HepG2 (cell line): ENCODE measurements around the gene METTL21C. TPM values are rescaled to one million over a fixed set of nuclear protein-coding genes. Genes with fewer than 3 reads are reported as not detected.

Experiments
- ATAC-seq: fragments of 200-7000 bp; cut with Tn5 transposase; 3 replicates; pipeline ENCODE4 v1.9.1; 2020; ENCODE audit warnings: mild to moderate bottlenecking, moderate library complexity
- BruUV-seq: library from RNA; stranded (reverse); fragments of 400-500 nt; replicated peaks from 2 replicates; lab custom pipeline; 2021; lab: Mats Ljungman, UMichigan
- CTCF ChIA-PET: fragments of 300-600 bp; formaldehyde crosslinking; extraction: SDS; loops from one replicate; lab custom pipeline; 2021; ENCODE audit warnings: low total read pairs, inconsistent platforms, low intra/inter-chr PET ratio; lab: Yijun Ruan, JAX
- POLR2A ChIA-PET: fragments of 350-600 bp; sonication (Branson Sonifier 250); formaldehyde crosslinking; loops from one replicate; lab custom pipeline; 2020; ENCODE audit warnings: antibody characterized with exemption, inconsistent platforms; lab: Yijun Ruan, JAX
- DNase-seq: peaks from one replicate; pipeline ENCODE4 v3.0.0-alpha.2; 2015; ENCODE audit warnings: low spot score
- FAIRE-seq: peaks from 3 replicates; lab custom pipeline; 2011; peaks lifted over from hg19 to GRCh38; lab: Jason Lieb, UNC
- H2AFZ ChIP-seq: one replicate; pipeline ENCODE4 v1.6.1; 2011; ENCODE audit warnings: low read length, inconsistent platforms
- H3K27ac ChIP-seq: fragments of 300-600 bp; 3 replicates; pipeline ENCODE4 v1.8.0; 2011; ENCODE audit warnings: mixed run types, mild to moderate bottlenecking, mixed read lengths, low read length, inconsistent platforms; ENCODE audit not compliant: insufficient read depth; ENCODE audit errors: extremely low read length
- H3K27me3 ChIP-seq, 2 experiments: fragments of 200-600 bp in 1 of 2; 2 replicates in 1 of 2; 3 replicates in 1 of 2; pipeline versions ENCODE4 v1.6.0 to v1.8.0; 2011; ENCODE audit warnings: low read length in 2 of 2, mild to moderate bottlenecking in 2 of 2, moderate library complexity in 2 of 2, inconsistent platforms in 1 of 2; ENCODE audit not compliant: insufficient read depth in 2 of 2, control insufficient read depth in 1 of 2
- H3K36me3 ChIP-seq, 2 experiments: fragments of 200-600 bp in 1 of 2; replicated peaks in 1 of 2; 2 replicates in 1 of 2; 3 replicates in 1 of 2; pipeline versions ENCODE4 v1.5.1 to v1.8.0; 2011; ENCODE audit warnings: low read length in 2 of 2, inconsistent platforms in 1 of 2; ENCODE audit not compliant: insufficient read depth in 2 of 2, control insufficient read depth in 1 of 2
- H3K4me1 ChIP-seq: 2 replicates; pipeline ENCODE4 v1.5.1; 2012; ENCODE audit warnings: low read length, inconsistent platforms; ENCODE audit not compliant: insufficient read depth
- H3K4me2 ChIP-seq: 2 replicates; pipeline ENCODE4 v1.6.0; 2011; ENCODE audit warnings: low read depth, low read length, inconsistent platforms
- H3K4me3 ChIP-seq, 3 experiments: fragments of 200-600 bp in 1 of 3; sonication (generic), shearing (Covaris generic) in 1 of 3; replicated peaks in 1 of 3; 2 replicates each; pipeline ENCODE4 v1.5.1; 2011 to 2016; ENCODE audit warnings: low read length in 3 of 3, inconsistent platforms in 2 of 3, low read depth in 2 of 3, mild to moderate bottlenecking in 2 of 3, control low read depth in 1 of 3, mixed read lengths in 1 of 3; ENCODE audit not compliant: insufficient read depth in 1 of 3
- H3K79me2 ChIP-seq: one replicate; pipeline ENCODE4 v1.6.1; 2011; ENCODE audit warnings: low read length, inconsistent platforms; ENCODE audit not compliant: insufficient read depth
- H3K9ac ChIP-seq: 2 replicates; pipeline ENCODE4 v1.6.0; 2011; ENCODE audit warnings: mild to moderate bottlenecking, low read depth, low read length, inconsistent platforms; ENCODE audit not compliant: insufficient read depth
- H3K9me3 ChIP-seq: 2 replicates; pipeline ENCODE4 v1.5.1; 2012; ENCODE audit warnings: mild to moderate bottlenecking, low read length
- H4K20me1 ChIP-seq: 2 replicates; pipeline ENCODE4 v1.6.0; 2011; ENCODE audit warnings: inconsistent platforms, mild to moderate bottlenecking, low read length, moderate library complexity; ENCODE audit not compliant: insufficient read depth
- ATAD3A ChIP-seq: sonication (generic); formaldehyde crosslinking; IDR thresholded peaks from 2 replicates; pipeline ENCODE4 v1.4.0; 2020; ENCODE audit warnings: missing genetic modification reagents
- BORCS8-MEF2B ChIP-seq: sonication (generic); formaldehyde crosslinking; IDR thresholded peaks from 2 replicates; pipeline ENCODE4 v1.8.0; 2022; ENCODE audit warnings: mild to moderate bottlenecking, missing genetic modification reagents
- MAFF ChIP-seq: IDR thresholded peaks from 2 replicates; pipeline ENCODE4 v1.6.1; 2011; ENCODE audit warnings: low read depth, low read length, improper control_type of control experiment
- MAFK ChIP-seq, 2 experiments: IDR thresholded peaks in 1 of 2; conservative IDR thresholded peaks in 1 of 2; 2 replicates each; pipeline ENCODE4 v1.6.1; 2011; ENCODE audit warnings: improper control_type of control experiment in 2 of 2, low read length in 2 of 2
- SSRP1 ChIP-seq: IDR thresholded peaks from 2 replicates; pipeline ENCODE4 v1.6.1; 2016; ENCODE audit warnings: control low read depth
- TGIF2 ChIP-seq: IDR thresholded peaks from 2 replicates; pipeline ENCODE4 v1.6.1; 2016; ENCODE audit warnings: control low read depth, missing compliant biosample characterization
- YEATS4 ChIP-seq: sonication (generic); formaldehyde crosslinking; IDR thresholded peaks from 2 replicates; pipeline ENCODE4 v1.4.0; 2020; ENCODE audit warnings: missing genetic modification reagents, borderline replicate concordance
- ZBTB25 ChIP-seq: IDR thresholded peaks from 2 replicates; pipeline ENCODE4 v1.6.1; 2018; ENCODE audit warnings: missing genetic modification reagents
- ZFP36L2 ChIP-seq: sonication (generic); formaldehyde crosslinking; IDR thresholded peaks from 2 replicates; pipeline ENCODE4 v1.4.0; 2020; ENCODE audit warnings: missing genetic modification reagents
- ZGPAT ChIP-seq: IDR thresholded peaks from 2 replicates; pipeline ENCODE4 v1.6.1; 2016; ENCODE audit warnings: mild to moderate bottlenecking
- in situ Hi-C: cut with HindIII; loops from 2 replicates; pipeline ENCODE4 v1.10.0; 2017; ENCODE audit warnings: low pct_unique_long_range_greater_than_20kb; ENCODE audit not compliant: extremely low pct_ligation_motif_present
- intact Hi-C: fragments of 100-400 bp; cut with micrococcal nuclease; formaldehyde crosslinking; loops from one replicate; pipeline ENCODE4 v1.10.0; 2022; ENCODE audit not compliant: unreplicated experiment
- polyA plus RNA-seq, 8 experiments: library from polyadenylated mRNA; depleted of rRNA in 3 of 8; stranded (reverse) in 7 of 8; unstranded in 1 of 8; fragments of >200 nt; fragmentation: Illumina TruSeq in 4 of 8; extraction: Trizol in 4 of 8; gene quantifications; 2 replicates each; pipeline versions ENCODE4 v1.2.1 to v1.2.3, GENCODE V29; 2011 to 2016; ENCODE audit warnings: low read depth in 4 of 8, missing spikeins in 1 of 8, mixed read lengths in 1 of 8; ENCODE audit not compliant: insufficient read depth in 1 of 8
- total RNA-seq, 5 experiments: library from RNA; depleted of rRNA; stranded (reverse); fragments of >200 nt; fragmentation: Illumina TruSeq; extraction: Trizol; gene quantifications; 2 replicates each; pipeline ENCODE4 v1.2.3, GENCODE V29; 2016; ENCODE audit warnings: low read depth in 1 of 5
- TF ChIP-seq, protein P1 (sequence below): sonication (generic); formaldehyde crosslinking; IDR thresholded peaks from 2 replicates; pipeline ENCODE4 v1.8.1; 2023; ENCODE audit warnings: missing genetic modification reagents, mild to moderate bottlenecking, borderline replicate concordance
- TF ChIP-seq, protein P2 (sequence below): sonication (generic); formaldehyde crosslinking; IDR thresholded peaks from 2 replicates; pipeline ENCODE4 v1.5.1; 2020; ENCODE audit warnings: missing genetic modification reagents, mild to moderate bottlenecking, borderline replicate concordance
- TF ChIP-seq, protein P3 (sequence below): fragments of 450-650 bp; IDR thresholded peaks from 2 replicates; pipeline ENCODE4 v1.6.1; 2016

The METTL21C gene
- total and polyA plus RNA-seq, 2 of the 13 experiments (the other 11 are each of a cell fraction or from before 2014, with no cell fraction given) = not detected

- no peak overlapping the region for H2AFZ ChIP-seq
- CTCF ChIA-PET = no interaction called here
- H3K27ac ChIP-seq = no peak overlapping the region
- no peak for TF ChIP-seq ATAD3A (CRISPR knock-in tag)
- no peak for TF ChIP-seq BORCS8-MEF2B
- TF ChIP-seq YEATS4 = no peak
- TF ChIP-seq TGIF2 (CRISPR knock-in tag) = no peak
- no peak for TF ChIP-seq ZFP36L2 (CRISPR knock-in tag)
- TF ChIP-seq ZGPAT (CRISPR knock-in tag) = no peak
- TF ChIP-seq, protein P1, sequence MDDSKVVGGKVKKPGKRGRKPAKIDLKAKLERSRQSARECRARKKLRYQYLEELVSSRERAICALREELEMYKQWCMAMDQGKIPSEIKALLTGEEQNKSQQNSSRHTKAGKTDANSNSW (CRISPR knock-in tag) = no peak
- no peak for TF ChIP-seq ZBTB25 (CRISPR knock-in tag)
- TF ChIP-seq, protein P2, sequence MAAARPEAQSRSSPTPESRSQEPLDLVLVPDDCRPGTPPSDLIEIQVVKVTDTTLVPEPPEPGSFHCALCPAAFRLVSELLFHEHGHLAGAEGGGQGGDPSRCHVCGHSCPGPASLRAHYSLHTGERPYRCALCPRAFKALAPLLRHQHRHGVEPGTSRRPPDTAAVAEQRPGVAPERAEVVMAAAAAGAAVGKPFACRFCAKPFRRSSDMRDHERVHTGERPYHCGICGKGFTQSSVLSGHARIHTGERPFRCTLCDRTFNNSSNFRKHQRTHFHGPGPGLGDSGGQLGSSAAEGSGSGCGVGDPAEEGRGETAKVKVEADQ (CRISPR knock-in tag) = no peak
- TF ChIP-seq, protein P3, sequence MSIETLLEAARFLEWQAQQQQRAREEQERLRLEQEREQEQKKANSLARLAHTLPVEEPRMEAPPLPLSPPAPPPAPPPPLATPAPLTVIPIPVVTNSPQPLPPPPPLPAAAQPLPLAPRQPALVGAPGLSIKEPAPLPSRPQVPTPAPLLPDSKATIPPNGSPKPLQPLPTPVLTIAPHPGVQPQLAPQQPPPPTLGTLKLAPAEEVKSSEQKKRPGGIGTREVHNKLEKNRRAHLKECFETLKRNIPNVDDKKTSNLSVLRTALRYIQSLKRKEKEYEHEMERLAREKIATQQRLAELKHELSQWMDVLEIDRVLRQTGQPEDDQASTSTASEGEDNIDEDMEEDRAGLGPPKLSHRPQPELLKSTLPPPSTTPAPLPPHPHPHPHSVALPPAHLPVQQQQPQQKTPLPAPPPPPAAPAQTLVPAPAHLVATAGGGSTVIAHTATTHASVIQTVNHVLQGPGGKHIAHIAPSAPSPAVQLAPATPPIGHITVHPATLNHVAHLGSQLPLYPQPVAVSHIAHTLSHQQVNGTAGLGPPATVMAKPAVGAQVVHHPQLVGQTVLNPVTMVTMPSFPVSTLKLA = no peak
- TF ChIP-seq MAFF = peak; percentile 37
- peak in 1 of 2 experiments; percentile 42; a peak in 1 of 4 replicates for TF ChIP-seq MAFK (conservative IDR thresholded peaks at IDR 0.05 in 1 of 2, IDR thresholded peaks at IDR 0.05 in 1 of 2; ENCODE audit: low read length in 2 of 2)
- TF ChIP-seq SSRP1 (CRISPR knock-in tag) = no peak
- POLR2A ChIA-PET = no interaction called here
- intact Hi-C loops (no loop called here), in situ Hi-C loops (no loop called here)
- DNase-seq (no peak), ATAC-seq (no peak), FAIRE-seq (no peak)
- 0 out of 5 replicates have a peak, but pooled peaks cover 0 to 7% of the 10 kb centered on the region in 2 experiments for H3K27me3 ChIP-seq
- no TSS peak for BruUV-seq
- no peaks in the 10 kb centered on the region for H3K9me3 ChIP-seq
- no peaks in the 10 kb centered on the region for H3K4me1 ChIP-seq
- H4K20me1 ChIP-seq = no peaks in the 10 kb centered on the region
- H3K4me3 ChIP-seq = no peak overlapping the region
- no peak overlapping the region for H3K9ac ChIP-seq
- no peaks in the 10 kb centered on the region for H3K79me2 ChIP-seq
- H3K4me2 ChIP-seq = no peak overlapping the region
- H3K36me3 ChIP-seq = no peaks in the 10 kb centered on the region
Measured at GRCh38 chr13:102742506-102742905, 47.7 kb upstream of the METTL21C start.
